ENCODE measurements around the gene TBX4.
"Not testable (repeated sequence)": the region's sequence is repeated elsewhere in the genome, so short reads cannot be mapped to it uniquely, and the experiment has no call there.

Gene TBX4

DNA sequence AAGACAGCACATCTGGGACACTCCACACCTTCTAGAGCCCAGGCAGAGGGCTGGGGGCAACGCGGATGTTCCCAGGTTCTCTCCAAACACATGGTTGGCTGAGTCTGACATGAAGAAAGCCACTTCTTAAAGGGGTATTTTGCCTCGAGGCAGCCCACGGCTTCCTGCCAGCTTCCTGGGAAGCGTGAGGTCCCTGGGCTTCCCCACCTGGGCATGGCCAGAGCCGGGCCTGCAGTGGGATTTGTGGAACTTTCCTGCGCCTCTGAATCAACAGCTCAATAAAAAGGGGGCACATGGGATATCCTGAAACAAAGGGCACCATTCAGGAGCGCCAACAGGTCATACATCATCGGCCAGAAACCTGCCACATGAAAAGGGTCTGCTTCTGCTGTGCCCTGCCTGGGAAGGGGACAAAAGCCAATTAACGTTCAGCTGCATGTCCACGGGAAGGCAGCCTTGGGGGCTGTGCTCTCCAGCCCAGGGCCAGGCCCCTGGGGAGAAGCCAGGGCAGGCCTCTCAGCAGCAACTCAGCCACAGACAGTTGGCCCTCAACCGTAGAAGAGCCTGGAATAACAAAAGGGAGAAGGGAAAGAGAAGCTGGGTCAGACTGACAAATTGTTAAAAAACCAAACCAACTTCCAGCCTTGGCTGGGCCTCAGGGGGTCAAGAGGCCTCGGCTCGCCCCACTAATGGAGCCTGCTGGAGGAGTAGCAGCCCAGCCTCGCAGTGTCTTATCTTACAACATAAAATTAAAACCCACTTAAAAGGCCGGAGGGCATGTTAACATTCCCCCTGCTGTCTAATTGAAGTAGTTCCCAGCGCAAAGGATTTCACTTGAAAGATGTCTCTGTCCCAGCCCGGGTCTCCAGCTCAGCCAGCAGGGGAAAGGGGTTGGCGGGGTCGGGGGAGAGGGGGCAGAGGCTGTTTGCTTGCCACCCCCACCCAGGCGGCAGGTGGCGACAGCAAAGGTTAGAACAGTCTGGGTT, 34.2 kb downstream of the TBX4 start:
- DNase-seq, result no peak

DNA sequence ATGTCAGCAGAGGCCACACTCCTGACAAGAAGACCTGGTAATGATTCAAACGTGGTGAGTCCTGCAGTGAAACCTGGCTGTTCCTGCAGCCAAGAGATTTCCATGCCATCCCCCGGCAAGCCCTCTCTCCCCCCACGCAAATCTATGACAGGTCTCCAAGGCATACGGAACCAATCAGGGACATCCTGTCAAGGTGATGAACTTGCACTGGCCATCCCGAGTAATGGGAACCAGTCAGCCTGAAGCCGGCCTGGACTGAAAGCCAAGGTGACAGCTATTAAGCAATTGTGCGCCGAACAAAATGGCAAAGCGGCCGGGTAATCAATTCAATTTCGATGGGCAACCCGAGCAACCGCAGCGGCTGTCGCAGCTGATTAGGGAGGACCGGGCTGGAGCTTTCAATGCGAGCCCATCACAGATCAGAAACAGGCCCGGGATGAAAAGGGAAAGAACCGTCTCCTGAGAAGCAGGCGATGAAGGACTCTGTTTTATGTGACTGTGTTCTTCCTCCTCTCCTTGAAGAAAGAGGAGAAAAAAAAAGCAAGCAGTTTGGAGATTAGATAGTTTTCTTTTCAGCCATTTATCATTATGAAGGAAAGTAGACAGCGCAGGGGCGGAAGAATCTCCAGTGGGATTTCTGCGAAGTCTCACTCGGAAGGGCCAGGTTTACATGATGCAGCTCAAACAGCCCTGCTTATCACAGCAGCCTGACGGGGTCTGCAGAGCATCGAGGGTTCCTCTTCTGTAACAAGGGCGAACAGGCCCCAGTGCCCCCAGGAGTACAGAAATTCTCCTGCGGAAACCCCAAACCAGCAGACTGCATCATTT, 35.2 kb downstream of the TBX4 start:
- DNase-seq, result no peak

DNA sequence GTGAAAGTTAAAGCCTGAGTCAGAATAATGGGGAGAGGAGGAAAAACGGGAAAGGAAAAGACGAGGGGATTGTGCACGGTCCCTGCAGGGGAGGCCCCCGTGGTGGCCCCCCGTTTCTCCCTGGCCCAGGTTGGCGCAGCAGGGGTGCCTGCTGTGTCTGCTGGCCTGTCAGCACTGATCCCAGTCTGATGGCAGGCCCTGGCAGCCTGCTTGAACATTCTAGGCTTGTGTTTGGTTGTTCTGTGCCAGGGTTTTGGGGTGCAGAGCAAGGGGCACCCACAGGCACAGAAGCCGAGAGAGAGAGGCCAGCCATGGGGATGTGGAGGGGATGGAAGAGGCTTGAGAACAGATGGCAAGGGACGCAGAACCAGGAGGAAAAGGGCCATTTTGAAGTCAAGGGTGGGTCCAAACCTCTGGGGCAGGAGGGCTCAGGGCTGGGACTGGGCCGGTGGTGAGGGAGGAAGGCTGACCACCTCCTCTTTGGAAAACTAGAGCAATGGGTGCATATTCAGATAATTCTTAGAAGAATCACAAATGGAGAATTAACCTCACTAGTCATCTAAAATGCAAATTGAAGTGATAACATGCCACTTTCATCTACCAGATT, 35.9 kb downstream of the TBX4 start:
- DNase-seq, result no peak

DNA sequence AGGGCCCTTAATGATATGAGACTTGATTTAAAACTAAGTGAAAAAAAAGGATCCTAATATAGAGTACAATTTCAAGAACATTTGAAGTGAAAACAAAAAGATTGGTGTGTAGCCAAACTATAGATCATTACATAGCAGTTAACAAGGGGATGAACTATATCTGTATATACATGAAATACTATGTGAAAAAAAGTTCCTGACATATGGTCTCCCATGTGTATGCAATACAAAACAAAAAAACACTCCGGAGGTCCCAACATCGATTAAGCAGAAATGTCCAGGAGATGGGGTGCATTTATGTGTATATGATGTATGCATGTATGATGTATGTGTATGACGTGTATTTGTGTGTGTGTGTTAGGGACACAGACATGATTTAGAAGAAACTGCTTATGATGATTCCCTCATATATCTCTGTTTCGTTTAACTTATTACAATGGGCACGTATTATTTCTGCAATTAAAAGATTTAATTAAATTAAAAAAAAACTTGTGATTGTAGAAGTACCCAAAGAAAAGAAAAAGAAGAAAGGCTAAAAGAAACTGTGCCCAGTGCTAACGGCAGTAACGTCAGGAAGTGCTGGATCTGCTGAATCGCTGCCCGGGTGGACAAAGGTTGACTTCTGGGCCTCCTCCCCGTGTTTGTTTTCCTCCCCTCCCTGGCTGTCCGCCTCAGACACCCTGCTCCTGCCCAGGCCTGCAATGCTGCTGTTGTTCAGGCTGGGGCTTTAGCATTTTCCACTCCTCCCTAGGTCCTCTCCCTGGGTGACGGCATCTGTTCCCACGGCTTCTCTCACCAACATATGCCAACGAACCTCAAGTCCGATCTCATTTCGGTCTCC, 36.9 kb downstream of the TBX4 start:
- DNase-seq, result no peak

DNA sequence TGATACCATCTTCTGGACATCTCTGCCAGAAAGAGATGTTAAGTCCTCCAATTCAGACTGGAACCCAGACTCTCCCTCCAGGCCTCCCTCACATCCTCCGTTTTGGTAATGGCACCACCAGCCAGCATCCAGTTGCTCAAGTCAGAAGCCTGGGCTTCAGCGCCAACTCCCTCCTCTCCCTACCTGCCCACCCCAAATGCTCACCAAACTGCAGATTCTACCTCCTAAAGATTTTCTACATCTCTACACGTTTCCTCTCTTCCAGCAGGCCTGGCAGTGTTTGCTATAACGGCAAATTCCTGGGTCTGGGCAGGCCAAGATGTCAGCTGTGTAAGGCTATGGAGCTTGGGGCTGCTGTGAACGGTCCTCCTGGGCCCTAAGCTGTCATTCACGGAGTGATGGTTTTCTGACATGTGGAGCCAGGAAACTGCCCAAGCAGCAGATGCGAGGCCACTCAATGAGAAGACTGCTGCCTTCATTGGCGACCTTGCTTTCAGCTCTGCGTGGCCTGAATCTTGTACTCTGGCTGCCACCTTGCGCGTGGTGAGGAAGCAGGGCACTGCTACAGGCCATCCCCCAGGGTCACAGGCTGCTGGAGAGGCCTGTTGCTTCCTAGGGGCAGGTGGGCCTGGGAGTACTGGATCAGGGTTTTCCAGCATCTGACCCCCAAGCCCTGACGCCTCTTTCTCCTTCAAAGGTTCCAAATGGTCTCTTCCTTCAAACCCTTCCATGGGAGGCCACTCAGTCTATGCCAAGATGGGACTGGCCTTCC, 37.7 kb downstream of the TBX4 start:
- DNase-seq, result no peak

DNA sequence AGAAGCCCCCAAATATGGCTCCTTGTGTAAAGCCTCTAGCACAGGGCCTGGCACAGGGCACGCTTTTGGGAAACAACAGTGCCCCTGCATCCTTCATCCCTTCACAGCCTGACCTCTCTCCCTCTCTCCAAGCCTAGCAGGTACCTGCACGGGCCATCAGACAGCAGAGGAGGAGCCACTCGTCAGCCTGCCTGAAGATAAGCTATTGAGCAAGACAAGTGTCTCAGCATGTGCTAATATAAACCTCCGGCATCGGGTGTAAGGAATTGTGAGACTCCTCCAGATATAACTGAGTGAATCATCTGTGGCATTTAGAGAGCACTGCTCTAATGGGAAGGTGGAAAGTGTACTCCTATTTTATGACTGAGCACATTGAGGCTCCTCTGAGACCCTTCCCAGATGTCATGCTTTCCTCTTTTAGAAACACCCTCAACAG, 38.3 kb downstream of the TBX4 start:
- no peak for DNase-seq

DNA sequence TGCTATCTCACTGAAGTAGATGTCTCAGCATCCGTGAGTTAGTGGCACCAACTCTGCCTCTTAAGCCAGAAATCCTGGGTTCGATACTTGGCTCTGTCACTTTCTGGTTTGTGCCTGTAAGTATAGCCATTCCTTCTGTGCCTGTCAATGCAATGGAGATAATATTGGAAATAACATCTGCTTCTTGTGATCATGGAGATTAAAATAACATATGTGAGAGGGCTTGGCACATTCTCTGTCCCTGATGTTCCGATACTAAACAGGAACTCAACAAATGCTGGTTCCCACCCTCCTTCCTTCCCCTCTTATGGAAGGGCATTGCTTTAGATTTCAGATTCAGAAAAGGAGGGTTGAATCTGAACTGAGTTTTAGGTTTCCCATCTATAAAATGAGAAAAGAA, 39.8 kb downstream of the TBX4 start:
- DNase-seq, result no peak

DNA sequence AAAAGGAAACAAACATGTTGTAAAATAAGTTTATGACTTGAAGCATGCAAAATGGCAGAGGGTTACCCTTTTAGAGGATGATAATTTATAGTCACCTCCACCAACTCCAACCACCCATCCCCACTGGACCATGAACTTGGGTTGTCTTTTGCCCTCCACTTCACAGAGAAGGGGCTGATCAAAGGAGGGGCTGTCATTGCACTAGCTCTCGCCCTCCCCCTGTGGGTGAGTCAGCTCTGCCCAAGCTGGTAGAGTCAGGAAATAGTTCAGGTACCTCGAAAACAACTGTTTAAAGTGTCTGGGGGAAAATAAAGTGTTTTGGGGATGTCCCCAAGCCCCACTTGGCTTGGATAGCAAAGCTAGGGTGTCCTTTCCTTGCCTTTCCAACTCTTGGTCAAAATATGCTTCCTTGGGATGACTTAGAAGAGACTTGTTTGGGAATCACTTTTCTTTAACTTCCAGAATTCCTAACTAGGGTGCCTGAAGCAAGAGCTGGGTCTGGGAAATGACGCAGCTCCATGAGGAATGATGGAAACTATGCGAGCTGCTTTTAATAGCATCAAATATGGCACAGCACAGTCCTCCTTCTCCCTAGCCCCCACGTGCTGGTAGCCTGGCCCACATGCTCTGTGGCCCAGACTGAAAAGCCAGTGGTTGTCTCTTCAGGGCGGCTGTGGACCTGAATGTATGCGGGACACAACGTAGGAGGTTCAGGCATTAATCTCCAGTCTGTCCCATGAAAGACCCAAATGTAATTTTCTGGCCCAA, 40.7 kb downstream of the TBX4 start:
- DNase-seq, result no peak

DNA sequence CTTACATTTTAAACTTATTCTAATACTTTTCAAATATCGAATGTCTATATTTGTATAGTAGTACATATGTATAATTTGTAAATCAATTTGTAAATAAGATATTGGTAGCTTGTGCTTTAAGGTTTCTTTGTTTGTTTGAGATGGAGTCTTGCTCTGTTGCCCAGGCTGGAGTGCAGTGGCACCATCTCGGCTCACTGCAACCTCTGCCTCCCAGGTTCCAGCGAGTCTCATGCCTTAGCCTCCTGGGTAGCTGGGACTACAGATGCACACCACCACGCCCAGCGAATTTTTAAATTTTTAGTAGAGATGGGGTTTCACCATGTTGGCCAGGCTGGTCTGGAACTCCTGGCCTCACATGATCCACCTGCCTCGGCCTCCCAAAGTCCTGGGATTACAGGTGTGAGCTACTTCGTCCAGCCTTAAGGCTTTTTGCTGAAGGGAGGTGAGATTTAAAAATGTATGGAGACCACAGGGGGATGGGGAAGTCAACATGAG, 41.7 kb downstream of the TBX4 start:
- not testable (repeated sequence) for DNase-seq

DNA sequence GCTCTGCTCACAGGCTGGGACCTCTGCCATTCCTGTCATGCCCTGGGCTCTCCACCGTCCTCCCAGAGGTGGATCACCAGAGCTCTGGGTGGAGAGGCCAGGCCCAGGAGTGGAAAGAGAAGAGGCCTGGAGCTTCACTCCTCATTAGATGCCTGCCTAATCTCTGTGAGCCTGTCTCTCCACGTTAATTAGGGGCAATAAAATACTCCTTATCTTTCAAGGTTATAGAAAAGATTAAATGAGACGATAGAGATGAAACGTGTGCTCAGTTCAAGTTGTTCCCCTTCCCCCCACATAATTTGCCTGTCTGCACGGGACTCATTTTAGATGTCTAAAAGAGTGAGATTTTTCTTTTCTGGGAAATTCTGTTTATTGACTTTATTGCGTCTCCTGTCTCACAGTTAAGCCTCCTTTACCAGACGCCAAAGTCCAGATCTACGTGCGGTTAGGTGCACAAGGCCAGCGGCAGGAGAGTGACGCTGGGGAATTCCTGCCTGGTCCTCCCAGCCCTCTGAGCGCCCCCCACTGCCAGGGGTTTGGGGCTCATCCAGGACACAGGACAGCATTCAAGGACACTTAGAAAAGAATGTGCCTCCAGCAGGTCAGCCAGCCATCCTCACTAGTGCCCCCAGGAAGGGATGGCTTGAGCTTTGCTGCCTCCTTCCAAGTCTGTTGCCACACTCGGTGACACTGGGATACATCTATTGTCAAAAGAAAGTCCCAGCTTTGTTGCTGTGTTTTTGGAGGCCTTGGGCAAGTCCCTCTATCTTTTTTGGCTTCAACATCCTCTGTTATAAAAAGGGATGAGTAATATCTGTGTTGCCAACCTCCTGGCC, 42.3 kb downstream of the TBX4 start:
- no peak for DNase-seq

DNA sequence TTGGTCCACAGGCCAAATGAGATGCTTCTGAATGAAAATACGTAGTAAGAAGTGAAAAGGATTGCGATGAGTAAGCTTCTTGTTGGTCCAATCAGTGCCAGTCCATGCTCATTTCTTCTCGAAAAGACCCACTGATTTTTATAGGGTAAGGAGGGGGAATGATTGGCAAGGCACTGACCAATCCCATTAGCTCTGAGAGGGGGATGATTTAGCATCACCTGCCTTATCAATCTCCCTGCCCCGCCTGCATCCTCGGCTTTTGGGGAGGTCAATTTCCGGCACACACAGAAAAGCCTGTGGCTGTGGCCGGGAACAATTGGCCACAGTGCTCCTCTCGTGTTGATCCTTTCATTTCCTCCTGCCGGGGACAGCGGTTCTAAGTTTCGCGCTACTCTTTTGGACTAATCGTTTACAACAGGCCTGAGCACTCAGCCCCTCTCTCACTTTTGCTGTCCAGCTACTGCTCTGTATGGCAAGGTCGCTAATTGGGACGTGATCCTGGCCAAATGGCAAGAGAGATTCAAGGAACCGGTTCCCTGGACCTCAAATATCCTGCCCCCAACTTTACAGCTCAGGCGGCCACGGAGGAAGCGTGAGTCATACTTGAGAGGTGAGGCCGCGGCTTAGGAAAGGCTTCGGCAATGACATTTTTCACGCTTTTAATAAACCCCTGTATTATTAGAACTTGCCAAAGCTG, 43.1 kb downstream of the TBX4 start:
- DNase-seq, result no peak

DNA sequence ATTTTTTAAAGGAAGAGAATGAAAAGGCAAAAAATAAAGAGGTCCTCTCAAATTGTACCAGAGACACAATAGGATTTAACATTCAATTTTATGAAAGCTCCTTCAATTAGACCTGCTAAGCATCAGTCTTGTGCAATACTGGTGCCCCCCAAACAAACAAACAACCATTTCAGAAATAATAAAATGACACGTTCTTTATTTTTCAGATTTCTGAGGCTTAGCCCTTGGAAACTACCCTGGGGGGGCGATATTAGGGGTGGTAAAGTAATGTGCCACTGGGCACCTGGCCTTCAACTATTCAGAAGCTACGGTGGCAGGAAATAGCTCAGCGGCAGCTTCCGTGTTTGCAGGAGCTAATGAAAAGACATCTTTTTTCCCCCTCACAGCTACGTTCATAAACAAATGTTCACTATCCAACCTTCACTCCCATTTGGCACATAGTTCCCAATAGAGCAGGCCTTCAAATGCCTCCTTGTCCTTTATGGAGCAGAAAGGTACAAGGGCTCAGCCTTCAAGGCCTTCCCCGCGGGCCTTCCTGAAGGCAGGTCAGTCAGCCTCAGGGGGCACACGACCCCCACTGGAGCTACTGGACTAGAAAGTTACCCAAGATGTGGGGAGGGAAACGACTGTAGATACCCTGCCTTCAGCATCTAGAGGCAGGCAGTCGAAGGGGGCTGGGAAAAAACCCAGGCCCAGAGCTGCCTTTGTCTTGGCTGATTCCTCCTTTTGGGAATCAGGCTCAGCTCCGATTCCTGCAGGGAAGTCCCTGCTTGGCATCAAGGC, 44.1 kb downstream of the TBX4 start:
- no peak for DNase-seq

DNA sequence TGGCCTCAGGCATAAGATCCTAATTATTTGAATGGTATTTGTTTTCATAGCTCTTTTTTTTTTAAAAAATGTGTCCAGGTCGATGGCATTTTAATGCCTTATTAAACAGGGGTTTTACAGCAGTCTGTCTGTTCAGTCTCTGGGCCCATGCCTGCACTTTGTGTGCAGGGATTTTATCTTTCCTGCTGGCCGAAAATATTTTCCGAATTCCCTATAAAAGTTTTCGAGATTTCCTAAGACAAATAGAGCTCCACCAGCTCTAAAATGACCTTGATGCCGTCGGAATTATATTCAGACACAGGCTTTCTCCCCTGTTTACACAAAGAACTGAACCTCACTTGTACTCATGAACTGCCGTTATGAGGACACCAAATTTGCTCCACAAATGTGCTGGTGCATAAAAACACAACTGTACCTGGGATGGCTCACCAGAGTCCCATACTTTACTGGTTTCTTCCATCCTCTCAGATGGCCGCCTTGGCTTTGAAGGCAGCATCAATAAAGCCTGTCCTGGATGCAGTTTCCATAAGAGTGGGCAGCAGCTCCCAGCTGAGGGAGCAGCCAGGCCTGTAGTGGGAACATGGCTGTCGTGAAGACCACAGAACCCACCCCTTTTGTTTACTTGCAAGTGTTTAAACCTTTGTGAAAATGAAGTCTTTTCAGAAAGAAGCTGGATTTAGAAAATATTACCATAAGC, 44.9 kb downstream of the TBX4 start:
- no peak for DNase-seq

DNA sequence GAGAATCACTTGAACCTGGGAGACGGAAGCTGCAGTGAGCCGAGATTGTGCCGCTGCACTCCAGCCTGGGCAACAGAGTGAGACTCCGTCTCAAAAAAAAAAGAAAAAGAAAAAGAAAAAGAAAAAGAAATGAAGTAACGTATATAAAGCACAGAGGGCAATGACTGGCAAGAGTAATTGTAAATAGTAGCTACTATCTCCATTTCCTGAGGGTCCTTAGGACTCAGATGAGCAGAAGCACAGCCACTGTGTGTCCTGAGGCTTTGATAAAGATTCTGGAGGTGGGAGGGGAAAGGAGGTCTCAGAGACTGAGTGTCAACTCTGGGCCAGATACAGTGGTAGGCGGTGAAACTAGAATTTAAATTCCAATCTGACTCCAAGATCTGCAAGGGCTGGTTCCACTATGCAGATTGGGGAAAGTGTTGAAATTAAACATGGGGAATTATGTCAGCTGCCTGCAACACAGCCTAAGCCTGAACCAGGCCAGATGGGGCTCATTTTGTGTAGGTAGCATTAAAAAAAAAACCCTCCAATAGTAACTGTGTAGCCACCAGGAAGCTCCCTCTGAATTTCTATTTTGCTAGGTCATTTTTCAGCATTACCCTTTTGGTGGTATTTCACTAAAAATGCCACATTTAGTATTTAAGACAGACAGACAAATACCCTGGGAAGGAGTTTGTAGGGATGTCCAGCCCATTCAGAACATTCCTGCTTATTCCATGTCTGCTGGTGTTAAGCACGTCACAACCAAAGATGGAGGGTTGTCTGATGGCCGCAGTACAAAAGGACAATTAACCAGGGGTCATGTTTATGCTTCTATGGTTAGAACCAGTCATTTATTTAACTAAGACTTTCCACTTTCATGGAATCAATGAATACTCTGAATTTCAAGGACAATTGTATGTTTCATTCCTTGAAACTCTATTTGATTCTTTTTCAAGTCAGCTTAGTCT, 46.1 kb downstream of the TBX4 start:
- DNase-seq, result no peak

DNA sequence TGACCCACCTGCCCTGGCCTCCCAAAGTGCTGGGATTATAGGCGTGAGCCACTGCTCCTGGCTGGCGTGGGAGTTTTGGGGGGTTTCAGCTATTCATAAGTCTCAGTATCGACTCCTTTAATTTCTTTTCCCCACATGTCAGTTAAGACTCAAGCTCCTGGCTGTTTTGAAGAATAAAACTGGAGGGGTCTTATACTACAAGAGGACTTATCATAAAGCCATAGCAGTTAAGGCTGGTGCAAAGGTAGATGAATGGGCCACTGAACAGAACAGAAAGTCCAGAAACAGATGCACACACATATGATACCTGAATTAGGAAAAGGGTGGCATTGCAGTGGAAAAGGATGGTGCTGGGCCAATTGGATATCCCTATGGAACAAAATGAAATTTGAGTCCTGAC, 47.4 kb downstream of the TBX4 start:
- no peak for DNase-seq

DNA sequence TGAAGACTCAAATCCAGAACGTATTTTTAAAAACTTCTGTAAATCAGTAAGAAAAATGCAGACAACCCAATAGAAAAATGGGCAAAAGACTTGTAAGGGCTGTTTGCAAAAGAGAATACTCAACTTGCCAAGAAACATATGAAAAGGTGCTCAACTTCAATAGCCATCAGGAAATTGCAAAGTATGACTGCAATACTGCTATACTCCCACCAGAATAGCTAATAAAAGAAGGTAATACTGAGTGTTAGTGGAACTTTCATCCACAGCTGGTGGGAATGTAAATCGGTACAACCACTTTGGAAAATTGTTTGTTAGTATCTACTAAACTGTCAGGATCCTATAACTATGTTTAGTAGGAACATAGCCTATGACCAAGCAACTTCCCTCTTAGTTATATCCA, 48.1 kb downstream of the TBX4 start:
- DNase-seq, result no peak

All from CD4-positive, alpha-beta T cell treated with Interleukin-17A for 1 hour (primary cell).